NCI-H2081 (cell line): ENCODE measurements around the gene AGPS.
"Not testable (repeated sequence)": the region's sequence is repeated elsewhere in the genome, so short reads cannot be mapped to it uniquely, and the experiment has no call there.

ENCODE experiments used
- DNase-seq, 2 experiments: peaks; one replicate each; lab custom pipeline; 2025; lab: John Stamatoyannopoulos, UW

Gene AGPS

GRCh38 chr2:177392373-177393202, at the start of gene AGPS:
TSS of gene AGPS (plus strand) at chr2:177392773. CDS start at chr2:177392790, 17 bp downstream.
- DNase-seq: peak; percentile 71 to 83

GRCh38 chr2:177343773-177344172, 48.8 kb upstream of the AGPS start:
- DNase-seq: no peak

- DNase-seq: no peak
These were observed 48.3 kb upstream of the AGPS start for GRCh38 chr2:177344316-177344715.

GRCh38 chr2:177346192-177346591, 46.4 kb upstream of the AGPS start:
- no peak for DNase-seq

- no peak for DNase-seq
These were observed 45.0 kb upstream of the AGPS start for GRCh38 chr2:177347570-177347969.

- DNase-seq: no peak
These were observed 44.4 kb upstream of the AGPS start for GRCh38 chr2:177348118-177348654.

- no peak for DNase-seq
These were observed 43.6 kb upstream of the AGPS start for GRCh38 chr2:177348733-177349693.

- not testable (repeated sequence) for DNase-seq
These were observed 41.9 kb upstream of the AGPS start for GRCh38 chr2:177350624-177351023.

GRCh38 chr2:177351121-177351520, 41.5 kb upstream of the AGPS start:
- not testable (repeated sequence) for DNase-seq

GRCh38 chr2:177352441-177353186, 40.0 kb upstream of the AGPS start:
- DNase-seq: no peak

- no peak for DNase-seq
These were observed 39.4 kb upstream of the AGPS start for GRCh38 chr2:177353187-177353478.

- peak in 1 of 2 experiments; percentile 63 for DNase-seq
These were observed 38.0 kb upstream of the AGPS start for GRCh38 chr2:177354541-177354940.

- DNase-seq: no peak
These were observed 36.7 kb upstream of the AGPS start for GRCh38 chr2:177355874-177356273.

GRCh38 chr2:177359836-177360595, 32.6 kb upstream of the AGPS start:
- no peak for DNase-seq

GRCh38 chr2:177362499-177362898, 30.1 kb upstream of the AGPS start:
- no peak for DNase-seq

GRCh38 chr2:177363332-177363731, 29.2 kb upstream of the AGPS start:
- no peak for DNase-seq

GRCh38 chr2:177365764-177366163, 26.8 kb upstream of the AGPS start:
- DNase-seq: not testable (repeated sequence)

- not testable (repeated sequence) for DNase-seq
These were observed 24.6 kb upstream of the AGPS start for GRCh38 chr2:177368023-177368422.

GRCh38 chr2:177379354-177379753, 13.2 kb upstream of the AGPS start:
- no peak for DNase-seq

GRCh38 chr2:177380181-177380580, 12.4 kb upstream of the AGPS start:
- DNase-seq: no peak

- no peak for DNase-seq
These were observed 8.6 kb upstream of the AGPS start for GRCh38 chr2:177383935-177384334.
